NCI-H526 treated with DMSO at 0.1 percent for 48 hours (cell line): ENCODE measurements around the gene ASIC2.

Experiments used
- DNase-seq: peaks from one replicate; lab custom pipeline; 2025; lab: John Stamatoyannopoulos, UW

The ASIC2 gene

GRCh38 chr17:33242375-33243124 lies 50.5 kb downstream of the ASIC2 start:
- no peak for DNase-seq

GRCh38 chr17:33241390-33241789 lies 51.7 kb downstream of the ASIC2 start:
- no peak for DNase-seq

GRCh38 chr17:33240362-33240761 lies 52.7 kb downstream of the ASIC2 start:
- DNase-seq: no peak

GRCh38 chr17:33239702-33240101 lies 53.4 kb downstream of the ASIC2 start:
- DNase-seq: no peak

GRCh38 chr17:33234930-33235685 lies 58.0 kb downstream of the ASIC2 start:
- DNase-seq: no peak

- DNase-seq: no peak
Measured at GRCh38 chr17:33234233-33234632, 58.9 kb downstream of the ASIC2 start.

GRCh38 chr17:33233811-33234177 lies 59.3 kb downstream of the ASIC2 start:
- no peak for DNase-seq

GRCh38 chr17:33229499-33229898 lies 63.6 kb downstream of the ASIC2 start:
- no peak for DNase-seq

- DNase-seq: no peak
Measured at GRCh38 chr17:33229028-33229427, 64.1 kb downstream of the ASIC2 start.

- no peak for DNase-seq
Measured at GRCh38 chr17:33228548-33228947, 64.5 kb downstream of the ASIC2 start.

- no peak for DNase-seq
Measured at GRCh38 chr17:33227911-33228310, 65.2 kb downstream of the ASIC2 start.

- no peak for DNase-seq
Measured at GRCh38 chr17:33225994-33226393, 67.1 kb downstream of the ASIC2 start.

- no peak for DNase-seq
Measured at GRCh38 chr17:33225509-33225908, 67.6 kb downstream of the ASIC2 start.

GRCh38 chr17:33220036-33220435 lies 73.1 kb downstream of the ASIC2 start:
- DNase-seq: no peak

GRCh38 chr17:33218698-33219601 lies 74.1 kb downstream of the ASIC2 start:
- DNase-seq: no peak

- no peak for DNase-seq
Measured at GRCh38 chr17:33217891-33218290, 75.2 kb downstream of the ASIC2 start.

- DNase-seq: no peak
Measured at GRCh38 chr17:33214996-33215395, 78.1 kb downstream of the ASIC2 start.

- DNase-seq: no peak
Measured at GRCh38 chr17:33210285-33210684, 82.8 kb downstream of the ASIC2 start.

GRCh38 chr17:33209671-33210070 lies 83.4 kb downstream of the ASIC2 start:
- DNase-seq: no peak

- DNase-seq: no peak
Measured at GRCh38 chr17:33207231-33207630, 85.9 kb downstream of the ASIC2 start.

GRCh38 chr17:33205552-33205951 lies 87.5 kb downstream of the ASIC2 start:
- no peak for DNase-seq

- no peak for DNase-seq
Measured at GRCh38 chr17:33204701-33205100, 88.4 kb downstream of the ASIC2 start.

- no peak for DNase-seq
Measured at GRCh38 chr17:33204156-33204555, 88.9 kb downstream of the ASIC2 start.
